GM10266 (cell line): ENCODE data around the gene MSI1.
A peak's percentile ranks its signal among the peaks of the same experiment; 100 is the strongest.

ENCODE experiments used
- DNase-seq: peaks from one replicate; pipeline ENCODE4 v3.0.0; 2012; ENCODE audit errors: extremely low spot score
- CTCF ChIP-seq: IDR thresholded peaks from 2 replicates; pipeline ENCODE4 v1.5.1; 2012; ENCODE audit warnings: mild to moderate bottlenecking, low read depth; ENCODE audit not compliant: control insufficient read depth, insufficient read depth; ENCODE audit errors: missing control alignments

The MSI1 gene

GRCh38 chr12:120321382-120322202 is 47.4 kb downstream of the MSI1 start:
- no peak for DNase-seq
- no peak for TF ChIP-seq CTCF

- DNase-seq = peak; percentile 97
- peak; percentile 50 for TF ChIP-seq CTCF
Observed at GRCh38 chr12:120317224-120318105, 51.5 kb downstream of the MSI1 start.

- no peak for TF ChIP-seq CTCF
- DNase-seq = no peak
Observed at GRCh38 chr12:120316798-120317223, 52.2 kb downstream of the MSI1 start.

GRCh38 chr12:120314220-120314619 is 54.7 kb downstream of the MSI1 start:
- no peak for DNase-seq
- TF ChIP-seq CTCF = no peak

GRCh38 chr12:120301962-120302815 is 66.8 kb downstream of the MSI1 start, which contains the start of gene SIRT4:
Gene SIRT4 (plus strand): TSS chr12:120302321. CDS start chr12:120303562, 1,241 bp downstream.
- peak; percentile 75 for TF ChIP-seq CTCF
- DNase-seq = peak; percentile 88

- DNase-seq = peak; percentile 62
- TF ChIP-seq CTCF = no peak
Observed at GRCh38 chr12:120292661-120293531, 76.1 kb downstream of the MSI1 start, which contains the start of gene RNU4-1. Gene RNU4-1 (minus strand): TSS chr12:120293237.
